OCI-LY3 (cell line): ENCODE data around the gene ABLIM2.

Experiments
- H2AFZ ChIP-seq: fragments of 200-600, 300-600 bp; shearing (Covaris generic); 2 replicates; pipeline ENCODE4 v1.6.0; 2014; ENCODE audit warnings: antibody characterized with exemption, low read depth, low read length
- H3K27ac ChIP-seq: fragments of 200-600, 300-600 bp; sonication (generic); 2 replicates; pipeline ENCODE4 v1.5.1; 2014; ENCODE audit warnings: mild to moderate bottlenecking, low read length, moderate library complexity, mixed read lengths
- H3K27me3 ChIP-seq: fragments of 200-600, 300-600 bp; sonication (generic); 2 replicates; pipeline ENCODE4 v1.6.1; 2014; ENCODE audit warnings: low read depth, low read length, mixed read lengths
- H3K36me3 ChIP-seq: fragments of 200-600, 300-600 bp; sonication (generic); replicated peaks from 2 replicates; pipeline ENCODE3; 2014; ENCODE audit warnings: low read depth, low read length, mixed read lengths
- H3K4me1 ChIP-seq: fragments of 300-600, 200-600 bp; sonication (generic); 2 replicates; pipeline ENCODE4 v1.6.1; 2014; ENCODE audit warnings: low read length, mixed read lengths
- H3K4me2 ChIP-seq: fragments of 200-600, 300-600 bp; sonication (generic); 2 replicates; pipeline ENCODE4 v1.6.1; 2014; ENCODE audit warnings: low read length, mixed read lengths
- H3K4me3 ChIP-seq: fragments of 300-600, 200-600 bp; sonication (generic); 2 replicates; pipeline ENCODE4 v1.5.1; 2014; ENCODE audit warnings: antibody characterized with exemption, mild to moderate bottlenecking, low read length, moderate library complexity
- H3K79me2 ChIP-seq: fragments of 300-600, 200-600 bp; shearing (Covaris generic); 2 replicates; pipeline ENCODE4 v1.6.1; 2014; ENCODE audit warnings: mild to moderate bottlenecking, low read length, mixed read lengths
- H3K9ac ChIP-seq: fragments of 300-600, 200-600 bp; shearing (Covaris generic); 2 replicates; pipeline ENCODE4 v1.6.0; 2014; ENCODE audit warnings: mild to moderate bottlenecking, low read length, moderate library complexity
- H3K9me3 ChIP-seq: fragments of 200-600, 300-600 bp; shearing (Covaris generic); 2 replicates; pipeline ENCODE4 v1.6.1; 2014; ENCODE audit warnings: low read length, mixed read lengths; ENCODE audit not compliant: insufficient read depth
- H4K20me1 ChIP-seq: fragments of 200-600, 300-600 bp; sonication (generic); 2 replicates; pipeline ENCODE4 v1.6.1; 2016; ENCODE audit warnings: low read length, mixed read lengths; ENCODE audit not compliant: insufficient read depth
- EZH2phosphoT487 ChIP-seq: fragments of 200-600 bp; shearing (Covaris generic); IDR thresholded peaks from 2 replicates; pipeline ENCODE4 v1.6.1; 2018; ENCODE audit warnings: antibody characterized with exemption, mixed run types, low read depth
- TF ChIP-seq, protein P1 (sequence below): fragments of 200-600, 300-600 bp; sonication (generic); IDR thresholded peaks from 2 replicates; pipeline ENCODE4 v1.5.1; 2014; ENCODE audit warnings: antibody characterized with exemption, low read length, low read depth

The ABLIM2 gene

GRCh38 chr4:8078109-8078494 lies 80.5 kb downstream of the ABLIM2 start:
- H3K4me1 ChIP-seq: no peaks in the 10 kb centered on the region
- H3K27ac ChIP-seq: no peak overlapping the region
- TF ChIP-seq, protein P1, sequence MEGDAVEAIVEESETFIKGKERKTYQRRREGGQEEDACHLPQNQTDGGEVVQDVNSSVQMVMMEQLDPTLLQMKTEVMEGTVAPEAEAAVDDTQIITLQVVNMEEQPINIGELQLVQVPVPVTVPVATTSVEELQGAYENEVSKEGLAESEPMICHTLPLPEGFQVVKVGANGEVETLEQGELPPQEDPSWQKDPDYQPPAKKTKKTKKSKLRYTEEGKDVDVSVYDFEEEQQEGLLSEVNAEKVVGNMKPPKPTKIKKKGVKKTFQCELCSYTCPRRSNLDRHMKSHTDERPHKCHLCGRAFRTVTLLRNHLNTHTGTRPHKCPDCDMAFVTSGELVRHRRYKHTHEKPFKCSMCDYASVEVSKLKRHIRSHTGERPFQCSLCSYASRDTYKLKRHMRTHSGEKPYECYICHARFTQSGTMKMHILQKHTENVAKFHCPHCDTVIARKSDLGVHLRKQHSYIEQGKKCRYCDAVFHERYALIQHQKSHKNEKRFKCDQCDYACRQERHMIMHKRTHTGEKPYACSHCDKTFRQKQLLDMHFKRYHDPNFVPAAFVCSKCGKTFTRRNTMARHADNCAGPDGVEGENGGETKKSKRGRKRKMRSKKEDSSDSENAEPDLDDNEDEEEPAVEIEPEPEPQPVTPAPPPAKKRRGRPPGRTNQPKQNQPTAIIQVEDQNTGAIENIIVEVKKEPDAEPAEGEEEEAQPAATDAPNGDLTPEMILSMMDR: no peak
- TF ChIP-seq EZH2phosphoT487: no peak
- H3K4me3 ChIP-seq: no peak overlapping the region
- H4K20me1 ChIP-seq: no peaks in the 10 kb centered on the region
- H2AFZ ChIP-seq: no peak overlapping the region
- H3K36me3 ChIP-seq: no peaks in the 10 kb centered on the region
- H3K79me2 ChIP-seq: no peaks in the 10 kb centered on the region
- H3K4me2 ChIP-seq: no peak overlapping the region
- no peak overlapping the region for H3K9ac ChIP-seq
- no peaks in the 10 kb centered on the region for H3K27me3 ChIP-seq
- no peaks in the 10 kb centered on the region for H3K9me3 ChIP-seq

GRCh38 chr4:8077181-8078108 lies 81.2 kb downstream of the ABLIM2 start:
- H2AFZ ChIP-seq: no peak overlapping the region
- no peaks in the 10 kb centered on the region for H3K79me2 ChIP-seq
- H3K36me3 ChIP-seq: no peaks in the 10 kb centered on the region
- no peaks in the 10 kb centered on the region for H3K27me3 ChIP-seq
- TF ChIP-seq EZH2phosphoT487: no peak
- TF ChIP-seq, protein P1: no peak
- H3K4me2 ChIP-seq: no peak overlapping the region
- no peaks in the 10 kb centered on the region for H3K4me1 ChIP-seq
- no peak overlapping the region for H3K9ac ChIP-seq
- no peaks in the 10 kb centered on the region for H4K20me1 ChIP-seq
- H3K9me3 ChIP-seq: no peaks in the 10 kb centered on the region
- H3K4me3 ChIP-seq: no peak overlapping the region
- no peak overlapping the region for H3K27ac ChIP-seq

DNA sequence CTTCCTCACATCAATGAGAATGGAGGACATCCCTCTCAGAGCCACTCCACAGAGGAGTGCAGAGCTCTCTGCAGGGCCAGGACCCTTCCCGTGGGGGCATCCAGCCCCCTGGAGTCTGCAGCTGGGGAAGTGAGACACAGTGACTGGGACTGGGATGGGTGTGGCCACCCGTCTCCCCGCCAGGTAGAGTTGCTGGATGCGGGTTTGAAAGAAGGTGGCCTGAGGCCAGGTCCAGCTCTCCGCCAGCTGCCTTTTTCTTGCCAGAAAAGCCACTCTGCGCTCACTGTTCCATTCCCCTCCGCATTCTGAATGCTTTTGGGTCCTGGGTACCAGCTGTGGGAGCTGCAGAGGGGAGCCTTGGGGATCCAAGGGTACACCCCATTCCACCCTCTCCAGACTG lies 82.6 kb downstream of the ABLIM2 start:
- Histone ChIP-seq H3K27ac (no peak overlapping the region), H3K4me3 (no peak overlapping the region), H3K4me1 (no peaks in the 10 kb centered on the region), H3K4me2 (no peak overlapping the region), H3K9ac (no peak overlapping the region), H3K79me2 (no peaks in the 10 kb centered on the region), H2AFZ (no peak overlapping the region), H3K36me3 (no peaks in the 10 kb centered on the region), H3K27me3 (no peaks in the 10 kb centered on the region), H4K20me1 (no peaks in the 10 kb centered on the region), H3K9me3 (no peaks in the 10 kb centered on the region)
- TF ChIP-seq, protein P1: no peak
- no peak for TF ChIP-seq EZH2phosphoT487

GRCh38 chr4:8073206-8073863 lies 85.3 kb downstream of the ABLIM2 start:
- Histone ChIP-seq H4K20me1 (no peaks in the 10 kb centered on the region), H3K27me3 (no peaks in the 10 kb centered on the region), H3K4me2 (no peak overlapping the region), H3K9ac (no peak overlapping the region), H3K9me3 (no peaks in the 10 kb centered on the region), H2AFZ (no peak overlapping the region), H3K36me3 (no peaks in the 10 kb centered on the region), H3K4me3 (no peak overlapping the region), H3K27ac (no peak overlapping the region), H3K79me2 (no peaks in the 10 kb centered on the region), H3K4me1 (no peaks in the 10 kb centered on the region)
- TF ChIP-seq EZH2phosphoT487: no peak
- TF ChIP-seq, protein P1: no peak
